Germinal center (tissue), 1 donor: Measurements from ENCODE around the gene HOXA1.
A peak's percentile ranks its signal among the peaks of the same experiment; 100 is the strongest.

Experiments
- DNase-seq: peaks from one replicate; pipeline ENCODE4 v3.0.0; 2012; ENCODE audit warnings: mixed read lengths, low spot score

HOXA1 gene

DNA sequence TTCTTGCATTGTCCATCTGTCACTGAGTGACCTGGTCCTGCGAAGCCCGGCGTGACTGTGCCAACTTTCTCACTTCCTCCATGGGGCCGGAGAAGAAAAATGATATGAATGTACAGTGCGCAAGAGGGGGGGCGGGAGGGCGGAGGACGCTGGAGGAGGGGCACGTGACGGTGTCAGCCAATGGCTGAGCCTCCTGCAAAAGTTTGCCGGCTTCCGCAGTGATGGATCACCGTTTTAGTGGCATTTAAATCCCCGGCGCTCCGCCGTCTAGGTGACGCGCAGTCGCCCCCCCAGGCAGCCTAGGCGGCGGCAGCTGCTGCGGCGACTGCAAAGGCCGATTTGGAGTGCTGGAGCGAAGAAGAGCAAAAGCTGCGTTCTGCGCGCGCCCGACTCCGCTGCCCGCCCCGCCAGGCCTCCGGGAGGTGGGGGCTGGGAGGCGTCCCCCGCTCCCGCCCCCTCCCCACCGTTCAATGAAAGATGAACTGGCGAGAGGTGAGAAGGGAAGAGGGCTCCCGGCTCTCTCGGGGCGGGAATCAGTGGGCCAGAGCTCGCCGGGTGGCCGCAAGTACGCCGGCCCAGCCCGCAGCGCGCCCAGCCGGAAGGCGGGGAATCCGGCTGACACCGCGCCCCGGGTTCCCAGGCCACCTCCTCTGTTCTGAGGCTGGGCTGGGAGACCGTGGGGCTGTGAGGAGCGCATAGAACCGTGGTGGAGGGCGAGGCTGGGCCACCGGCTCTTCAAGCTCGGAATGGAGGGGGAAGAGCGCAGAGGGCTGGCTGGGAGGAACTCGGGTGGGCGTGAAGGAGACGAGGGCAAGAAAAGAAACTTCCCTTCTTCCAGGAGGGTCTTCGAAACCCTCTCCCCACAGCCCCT, at the start of gene HOXA1:
HOXA1 (minus strand) TSS at position 104 of the 871 bp plus-strand sequence; CDS start at position 16, 88 bp downstream.
- DNase-seq = peak; percentile 98

DNA sequence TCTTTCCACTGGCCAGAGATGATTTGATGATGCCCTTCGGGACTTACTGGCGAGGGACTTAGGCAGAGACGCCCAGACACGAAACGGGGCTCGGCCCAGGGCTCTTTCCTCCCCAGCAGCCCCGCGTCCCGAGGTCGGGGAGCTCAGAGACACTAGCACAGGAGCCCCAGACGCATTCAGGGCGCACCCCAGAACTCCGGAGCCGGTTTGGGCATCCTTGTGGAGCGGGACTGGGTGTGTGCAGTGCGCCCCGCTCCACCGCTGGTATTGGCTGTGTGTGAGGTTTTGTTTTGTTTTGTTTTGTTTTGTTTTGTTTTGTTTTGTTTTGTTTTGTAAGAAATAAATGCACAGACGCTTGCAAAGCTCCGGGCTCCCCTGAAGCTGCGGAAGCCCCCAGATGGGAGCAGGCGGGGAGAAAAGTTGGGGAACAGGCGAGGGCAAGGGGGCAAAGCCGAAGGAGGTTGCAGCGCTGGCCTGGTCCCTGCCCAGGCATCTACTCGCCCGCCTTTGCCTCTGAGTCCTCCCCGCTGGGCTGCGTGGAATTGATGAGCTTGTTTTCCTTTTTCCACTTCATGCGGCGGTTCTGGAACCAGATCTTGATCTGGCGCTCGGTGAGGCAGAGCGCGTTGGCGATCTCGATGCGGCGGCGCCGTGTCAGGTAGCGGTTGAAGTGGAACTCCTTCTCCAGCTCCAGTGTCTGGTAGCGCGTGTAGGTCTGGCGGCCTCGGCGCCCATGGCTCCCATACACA, 49.5 kb upstream of the HOXA1 start:
- no peak for DNase-seq

DNA sequence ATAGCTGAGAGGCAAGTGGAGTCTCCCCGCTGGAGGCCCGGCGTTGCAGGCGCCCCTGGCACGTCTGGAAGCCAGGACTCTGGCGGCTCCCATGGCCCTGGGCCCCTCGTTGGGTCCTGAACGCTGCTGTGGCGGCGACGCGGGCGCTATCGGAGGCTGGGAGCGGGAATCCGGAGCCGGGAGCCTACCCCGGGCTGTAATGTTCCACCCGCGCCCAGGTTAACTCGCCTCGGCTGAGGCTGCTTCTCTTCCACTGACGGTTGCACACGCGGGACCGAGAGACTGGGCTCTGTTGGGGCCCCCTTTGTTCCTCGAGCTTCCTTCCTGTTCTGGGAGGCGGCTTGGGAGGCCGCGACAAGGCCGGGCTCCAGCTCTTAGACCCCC, 49.0 kb upstream of the HOXA1 start:
- DNase-seq = no peak

DNA sequence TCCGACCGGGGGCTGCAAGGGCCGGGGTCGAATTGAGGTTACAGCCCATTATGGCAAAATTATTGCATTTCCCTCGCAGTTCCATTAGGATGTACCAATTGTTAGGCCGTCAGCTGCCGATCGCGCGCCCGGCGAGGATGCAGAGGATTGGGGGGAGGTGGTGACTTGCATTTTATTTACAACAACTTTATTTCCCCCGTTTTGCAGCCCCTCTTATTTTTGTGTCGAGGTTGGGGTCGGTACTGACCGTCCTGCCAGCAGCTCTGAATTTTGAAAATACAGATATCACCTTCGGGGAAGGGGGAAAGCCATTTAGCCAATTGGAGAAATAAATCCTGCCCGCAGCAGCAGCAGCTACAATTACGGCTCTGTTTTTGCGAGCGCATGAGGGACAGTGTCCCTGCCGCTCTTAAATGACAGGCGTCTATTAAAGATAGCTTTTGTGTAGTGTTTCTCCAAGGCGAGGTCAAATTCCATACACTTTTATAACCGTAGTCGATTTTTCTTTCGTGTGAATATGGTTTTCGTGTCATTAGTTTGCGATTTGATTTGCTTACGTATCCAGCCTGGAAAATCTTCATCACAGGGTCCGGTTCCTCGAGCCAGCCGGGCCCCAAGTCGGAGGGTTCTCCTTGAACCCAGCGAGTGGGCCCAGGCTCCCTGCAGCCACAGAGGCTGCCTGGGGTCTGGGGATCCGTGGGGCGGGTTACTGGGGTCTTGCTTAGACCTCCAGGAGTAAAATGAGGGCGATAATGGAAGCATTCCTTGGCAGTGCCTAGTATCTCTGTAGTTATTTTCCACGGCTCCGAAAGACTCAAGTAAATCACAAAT, 48.4 kb upstream of the HOXA1 start:
- no peak for DNase-seq

DNA sequence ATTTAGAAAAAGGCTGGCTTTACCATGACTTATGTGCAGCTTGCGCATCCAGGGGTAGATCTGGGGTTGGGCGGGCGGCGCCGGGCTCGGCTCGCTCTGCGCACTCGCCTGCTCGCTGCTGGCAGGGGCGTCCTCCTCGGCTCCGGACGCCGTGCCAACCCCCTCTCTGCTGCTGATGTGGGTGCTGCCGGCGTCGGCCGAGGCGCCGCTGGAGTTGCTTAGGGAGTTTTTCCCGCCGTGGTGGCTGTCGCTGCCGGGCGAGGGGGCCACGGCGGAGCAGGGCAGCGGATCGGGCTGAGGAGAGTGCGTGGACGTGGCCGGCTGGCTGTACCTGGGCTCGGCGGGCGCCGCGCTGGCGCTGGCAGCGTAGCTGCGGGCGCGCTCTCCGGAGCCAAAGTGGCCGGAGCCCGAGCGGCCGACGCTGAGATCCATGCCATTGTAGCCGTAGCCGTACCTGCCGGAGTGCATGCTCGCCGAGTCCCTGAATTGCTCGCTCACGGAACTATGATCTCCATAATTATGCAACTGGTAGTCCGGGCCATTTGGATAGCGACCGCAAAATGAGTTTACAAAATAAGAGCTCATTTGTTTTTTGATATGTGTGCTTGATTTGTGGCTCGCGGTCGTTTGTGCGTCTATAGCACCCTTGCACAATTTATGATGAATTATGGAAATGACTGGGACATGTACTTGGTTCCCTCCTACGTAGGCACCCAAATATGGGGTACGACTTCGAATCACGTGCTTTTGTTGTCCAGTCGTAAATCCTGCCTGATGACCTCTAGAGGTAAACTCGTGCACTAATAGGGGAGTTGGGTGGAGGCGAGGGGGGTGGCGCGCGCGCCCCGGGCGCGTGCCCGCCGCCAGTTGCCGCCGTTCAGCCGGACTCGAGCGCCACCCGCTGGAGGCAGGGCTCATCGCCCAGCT, 47.5 kb upstream of the HOXA1 start, which contains the start of gene HOXA5:
HOXA5 (minus strand) TSS at position 659 of the 927 bp plus-strand sequence; CDS start at position 585, 74 bp downstream.
- DNase-seq = no peak

DNA sequence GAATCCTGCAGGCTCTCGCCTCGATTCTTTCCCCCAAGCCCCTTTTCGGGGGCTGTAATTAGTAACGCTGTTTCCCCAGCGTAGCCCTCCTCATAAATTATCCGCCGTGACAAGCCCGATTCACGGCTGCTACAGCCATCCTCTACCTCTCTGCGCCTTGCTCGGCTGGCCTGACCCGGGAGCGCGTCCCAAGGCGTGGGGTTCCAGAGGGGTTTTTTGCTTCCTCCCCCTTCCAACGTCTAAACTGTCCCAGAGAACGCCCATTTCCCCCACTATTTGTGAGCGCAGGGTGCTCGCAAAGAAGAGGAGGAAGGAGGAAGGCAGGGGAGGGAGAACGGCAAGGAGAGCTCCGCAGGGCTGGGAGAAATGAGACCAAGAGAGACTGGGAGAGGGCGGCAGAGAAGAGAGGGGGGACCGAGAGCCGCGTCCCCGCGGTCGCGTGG, 46.8 kb upstream of the HOXA1 start:
- DNase-seq = no peak

DNA sequence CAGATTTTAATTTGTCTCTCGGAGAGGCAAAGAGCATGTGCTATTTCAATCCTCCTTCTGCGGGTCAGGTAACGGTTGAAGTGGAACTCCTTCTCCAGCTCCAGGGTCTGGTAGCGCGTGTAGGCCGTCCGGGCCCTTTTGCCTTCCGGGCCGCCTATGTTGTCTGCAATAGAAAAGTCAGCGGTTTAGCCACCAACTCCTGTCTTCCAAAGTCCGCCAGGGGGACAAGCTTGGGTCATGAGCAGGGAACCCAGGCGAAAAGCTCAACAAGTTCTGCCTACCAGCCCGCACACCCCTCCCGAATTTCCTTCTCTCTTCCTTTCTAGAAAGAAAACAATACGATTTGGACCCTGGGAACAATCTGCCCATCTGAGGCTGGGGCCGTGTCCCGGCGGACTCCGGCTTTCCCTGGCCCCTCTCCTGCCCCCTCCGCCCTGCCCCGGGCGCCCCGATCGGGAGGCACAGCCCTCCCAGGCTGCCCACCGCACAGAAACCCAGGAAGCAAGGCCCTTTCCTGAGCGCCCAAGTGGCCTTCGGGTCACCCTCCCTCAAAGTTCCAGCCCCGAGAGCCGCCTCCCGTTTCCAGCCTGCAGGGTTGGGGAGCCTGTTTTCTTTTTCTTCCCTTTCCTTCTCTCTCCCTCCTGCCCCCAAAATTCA, 46.3 kb upstream of the HOXA1 start:
- no peak for DNase-seq

DNA sequence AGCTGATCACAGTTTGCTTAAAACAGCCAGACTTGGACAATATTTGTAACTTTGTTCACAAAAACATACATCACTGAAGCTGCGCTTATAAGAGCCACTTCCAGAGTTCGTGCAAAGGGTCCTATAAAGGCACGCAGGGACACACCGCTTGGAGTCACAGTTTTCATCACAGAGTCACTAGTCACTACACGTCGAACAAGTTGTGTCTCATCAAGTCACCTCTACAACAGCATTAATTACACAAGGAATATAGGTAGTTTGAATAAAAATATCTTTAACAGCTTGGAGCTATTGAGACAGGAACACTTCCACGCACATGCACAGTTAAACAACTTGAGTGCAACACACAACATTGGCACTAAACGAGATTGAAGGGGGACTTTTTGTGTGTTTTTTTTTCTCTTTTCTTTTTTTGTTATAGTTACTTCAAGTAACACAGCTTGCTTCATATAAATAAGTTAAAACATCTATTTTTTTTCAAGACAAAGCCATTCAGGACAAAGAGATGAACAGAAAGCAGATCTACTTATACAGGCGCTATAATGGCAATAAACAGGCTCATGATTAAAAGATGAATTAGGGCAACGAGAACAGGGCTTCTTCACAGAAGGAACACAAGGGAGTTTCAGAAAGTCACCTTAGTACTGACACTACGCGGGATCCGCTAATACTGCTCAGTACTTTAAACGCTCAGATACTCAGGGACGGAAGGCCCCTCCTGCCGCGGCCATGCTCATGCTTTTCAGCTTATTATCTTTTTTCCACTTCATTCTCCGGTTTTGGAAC, 45.5 kb upstream of the HOXA1 start:
- no peak for DNase-seq

DNA sequence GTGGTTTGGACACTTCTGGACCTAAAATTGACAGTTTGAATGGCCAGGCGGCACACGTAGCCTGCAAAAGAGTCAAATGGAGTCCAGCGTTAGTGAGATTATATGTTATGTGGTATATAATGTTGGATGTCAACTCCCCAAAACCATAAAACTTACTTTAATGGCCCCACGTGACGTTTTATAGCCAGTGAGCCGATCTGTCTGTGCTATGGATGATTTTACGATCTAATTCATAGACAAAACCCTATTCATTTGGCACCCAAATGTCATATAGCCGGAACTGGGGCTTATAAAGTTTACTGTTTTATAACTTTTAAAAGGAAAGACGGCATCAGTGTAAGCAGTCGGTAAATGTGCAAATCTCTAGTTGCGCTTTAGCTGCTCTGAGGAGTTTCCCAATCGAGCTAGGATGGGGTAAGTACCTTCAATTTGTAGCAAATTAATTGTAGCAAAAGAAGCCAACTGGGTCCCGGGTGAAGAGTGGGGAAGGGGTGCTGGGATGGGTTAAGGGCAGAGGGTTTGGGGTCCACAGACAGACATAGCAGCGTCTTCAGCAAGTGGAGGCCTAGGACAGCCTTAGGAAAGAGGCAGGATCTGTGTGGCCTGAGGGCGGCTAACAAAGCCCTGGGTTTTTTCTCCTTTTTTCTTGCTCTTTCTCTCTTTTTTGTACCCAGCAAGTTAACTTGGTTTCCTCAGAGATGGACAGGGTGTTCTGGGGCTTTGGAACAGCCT, 44.5 kb upstream of the HOXA1 start:
- DNase-seq = no peak

DNA sequence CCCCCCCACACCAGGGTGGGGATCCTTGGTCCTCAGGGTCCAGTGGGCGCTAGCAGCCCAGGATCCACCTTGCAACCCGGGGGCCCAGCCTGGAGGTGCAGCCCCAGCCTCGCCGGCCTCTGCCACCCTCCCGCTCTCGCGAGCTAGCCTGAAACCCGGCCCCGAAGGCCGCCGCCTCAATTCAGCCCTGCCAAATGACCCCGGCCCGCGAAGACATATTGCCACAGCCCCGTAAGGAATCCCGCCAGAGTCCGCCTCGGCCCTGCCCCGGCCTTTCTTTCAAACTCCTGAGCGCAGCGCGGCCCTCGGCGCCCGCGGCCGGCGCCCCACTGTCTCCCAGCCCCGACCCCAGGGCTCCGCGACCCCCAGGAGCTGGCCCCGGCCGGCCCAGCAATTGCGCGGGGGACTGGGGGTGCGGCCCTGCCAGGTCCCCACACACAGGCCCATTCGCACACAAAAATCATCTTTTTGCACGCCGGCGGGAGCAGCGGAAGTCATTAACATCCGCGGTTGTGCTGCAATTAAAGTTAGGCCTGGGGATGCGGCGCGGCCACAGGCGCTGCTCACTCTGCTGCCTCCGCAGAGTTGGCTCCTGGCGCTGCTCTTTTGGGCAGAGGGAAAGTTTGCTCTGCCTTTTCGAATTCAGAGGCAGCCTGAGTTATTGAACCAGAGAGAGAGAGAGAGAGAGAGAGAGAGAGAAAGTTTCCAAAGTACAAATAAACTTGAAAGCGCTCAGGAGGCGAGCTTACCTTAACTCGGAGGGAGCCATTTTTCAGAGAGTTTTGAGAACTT, 43.7 kb upstream of the HOXA1 start:
- DNase-seq = no peak

DNA sequence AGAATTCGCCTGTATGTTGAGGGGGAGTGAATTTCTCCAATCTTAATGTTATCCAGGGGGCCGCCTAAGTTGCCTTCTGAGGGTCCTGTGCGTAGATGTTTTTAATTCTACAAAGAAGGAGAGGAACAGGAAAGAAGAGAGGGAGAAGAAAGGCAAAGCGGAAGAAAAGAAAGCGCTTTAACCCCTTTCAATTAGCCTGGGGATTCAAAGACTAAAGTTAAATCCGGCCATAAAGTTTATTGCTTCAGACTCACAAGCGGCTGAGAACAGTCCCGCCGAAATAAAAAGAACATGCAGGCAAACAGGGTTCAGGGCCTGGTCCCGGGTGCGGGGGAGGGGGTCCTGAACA, 43.2 kb upstream of the HOXA1 start:
- no peak for DNase-seq

DNA sequence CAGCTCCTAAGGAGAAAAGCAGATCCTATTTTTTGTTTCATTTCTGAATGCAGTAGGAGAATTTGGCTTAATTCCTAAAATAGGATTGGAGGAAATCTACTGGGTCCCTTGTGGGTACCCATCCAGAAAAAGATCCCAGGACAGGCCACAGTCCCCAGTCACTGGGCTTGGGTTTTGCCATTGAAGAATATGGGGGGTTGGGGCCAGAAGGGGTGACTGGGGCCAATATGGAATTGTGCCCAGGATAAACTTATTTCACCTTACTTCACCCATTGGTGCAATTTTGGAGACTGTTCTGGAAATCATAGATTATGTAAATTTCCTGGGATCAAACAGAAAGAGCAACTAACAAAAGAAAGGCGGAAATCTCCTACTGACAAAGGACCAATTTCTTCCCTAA, 42.7 kb upstream of the HOXA1 start:
- DNase-seq = no peak

DNA sequence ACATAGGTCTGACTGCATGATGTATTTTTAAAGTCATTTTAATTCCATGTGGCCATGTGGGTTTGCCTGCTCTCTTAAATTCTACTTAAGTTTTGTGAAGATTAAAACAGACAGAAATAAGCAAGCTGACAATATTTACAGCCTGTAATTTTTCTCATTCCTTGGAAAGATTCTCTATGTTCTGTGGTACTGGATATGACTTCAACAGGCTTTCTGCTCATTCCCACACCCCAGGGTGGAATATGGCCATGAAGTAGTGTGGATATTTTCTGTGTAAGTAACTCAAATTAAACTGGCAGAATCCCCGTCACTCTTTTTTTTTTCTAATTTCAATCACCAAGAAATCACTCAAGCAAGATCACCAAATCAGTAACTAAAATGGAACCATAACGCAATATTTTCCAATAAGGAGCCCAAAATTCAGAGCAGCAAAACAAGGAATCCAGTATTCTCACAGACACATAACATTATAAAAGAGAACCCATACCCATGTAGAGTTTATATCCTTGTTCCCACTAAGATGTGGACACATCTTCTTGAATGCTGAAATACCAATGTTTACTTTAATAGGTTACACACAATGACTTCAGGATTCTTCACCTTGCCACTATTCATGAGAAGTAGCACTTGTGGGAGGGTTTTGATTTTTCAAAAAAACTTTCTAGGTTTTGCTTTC, 42.0 kb upstream of the HOXA1 start:
- no peak for DNase-seq

DNA sequence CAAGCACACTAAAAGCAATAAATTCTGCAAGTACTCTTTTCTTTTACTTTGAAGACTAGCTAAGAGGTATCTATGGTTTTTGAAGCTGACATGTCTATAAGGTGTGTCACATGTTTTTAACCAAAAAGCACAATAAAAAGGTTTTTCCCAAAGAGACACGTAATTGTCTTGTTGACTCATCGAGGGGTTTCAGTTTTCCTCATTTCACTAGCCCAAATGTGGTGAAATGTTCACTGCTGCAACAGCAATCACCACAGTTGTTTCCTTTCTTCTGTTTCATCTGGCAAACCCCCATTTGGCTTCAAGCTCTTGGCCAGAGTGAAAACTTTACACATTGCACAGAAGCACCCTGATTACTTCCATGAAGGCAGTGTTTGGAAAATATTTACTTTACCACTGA, 38.6 kb upstream of the HOXA1 start:
- no peak for DNase-seq

DNA sequence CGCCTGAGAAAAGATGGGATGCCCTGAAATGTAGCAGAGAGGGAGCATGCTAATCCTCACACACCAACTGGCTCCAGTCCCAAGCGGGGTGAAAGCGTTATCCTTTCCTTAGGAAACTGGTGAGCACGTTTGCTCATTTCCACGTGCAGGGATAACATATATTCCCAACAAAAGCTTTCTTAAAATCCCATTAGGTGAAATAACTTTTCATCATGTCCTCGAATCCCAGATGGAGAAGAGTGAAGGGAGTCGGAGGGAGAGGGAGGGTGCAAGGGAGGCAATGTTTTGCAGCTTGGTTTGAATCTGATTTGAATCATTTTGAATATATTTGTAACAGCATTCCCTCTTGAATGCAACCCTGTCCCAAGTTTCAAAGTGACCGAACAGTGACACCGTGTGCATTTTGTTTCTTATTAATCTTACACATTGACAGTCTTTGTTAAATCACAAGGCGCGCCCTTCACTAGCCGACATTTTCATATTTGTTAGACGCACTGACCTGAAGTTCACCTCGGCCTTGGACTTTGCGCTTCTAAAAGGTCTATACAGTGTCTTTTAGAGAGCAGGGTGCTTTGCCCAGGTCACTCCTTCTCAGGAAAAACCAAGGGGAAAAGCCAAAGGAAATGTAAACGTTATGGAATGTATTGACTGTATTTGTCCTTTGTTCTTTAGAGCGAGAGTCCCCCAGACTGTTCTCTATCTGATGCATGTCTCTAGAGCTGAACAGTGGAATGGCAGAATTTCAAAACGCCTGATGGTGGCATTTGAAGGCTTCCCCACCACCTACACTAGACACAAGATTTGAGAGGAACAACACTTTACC, 37.8 kb upstream of the HOXA1 start:
- no peak for DNase-seq

DNA sequence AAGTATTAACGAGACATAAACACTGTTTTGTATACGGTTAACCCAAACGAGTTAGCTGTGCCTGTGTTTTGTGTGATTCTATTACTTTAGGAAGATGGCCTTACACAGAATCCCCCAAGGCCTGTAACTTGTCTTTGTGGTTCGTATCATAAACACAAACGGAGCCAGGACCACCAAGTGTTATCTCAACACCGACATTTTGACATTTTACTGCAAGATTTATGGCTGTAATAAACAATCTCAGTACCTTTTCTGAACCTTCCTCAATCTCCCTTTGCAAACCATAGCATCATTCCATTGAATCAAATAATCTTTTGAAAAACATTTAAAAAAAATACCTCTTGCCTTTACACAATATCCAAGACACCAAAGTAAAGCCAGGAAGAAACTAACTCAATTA, 37.2 kb upstream of the HOXA1 start:
- DNase-seq = no peak

DNA sequence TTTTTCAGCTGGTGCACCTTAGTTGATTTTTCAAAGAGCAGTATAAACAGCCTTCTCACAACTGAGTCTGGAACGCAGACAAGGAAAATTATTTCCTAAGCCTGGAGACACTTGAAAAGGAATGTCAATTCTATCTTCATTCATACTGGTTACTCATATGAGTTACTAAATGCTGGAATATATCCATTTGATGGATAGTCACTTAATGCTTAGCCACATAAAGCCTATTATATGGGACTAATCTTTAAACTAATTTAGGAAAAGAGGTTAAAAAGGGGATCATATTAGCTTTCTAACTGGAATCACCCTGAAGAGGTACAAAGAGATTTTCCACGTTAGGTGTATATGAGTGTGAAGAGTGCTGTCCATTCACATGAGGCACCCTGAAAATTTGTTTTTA, 36.4 kb upstream of the HOXA1 start:
- DNase-seq = no peak
